Measurements from ENCODE around the gene ADGRG4. TPM values are rescaled to one million over a fixed set of nuclear protein-coding genes. Genes with fewer than 3 reads are reported as not detected.

ADGRG4 gene
- total RNA-seq, 1 donor from 2014 or later: not detected

- DNase-seq (ENCODE audit: low read depth, low spot score): no peak
These were observed 153.0 kb downstream of the ADGRG4 start for GRCh38 chrX:136453771-136454170.

GRCh38 chrX:136456133-136456532 is 155.4 kb downstream of the ADGRG4 start:
- DNase-seq (ENCODE audit: low read depth, low spot score): no peak

- no peak for DNase-seq (ENCODE audit: low read depth, low spot score)
These were observed 156.6 kb downstream of the ADGRG4 start for GRCh38 chrX:136457303-136457917.

- DNase-seq (ENCODE audit: low read depth, low spot score): no peak
These were observed 163.8 kb downstream of the ADGRG4 start for GRCh38 chrX:136464589-136464988.

Other genes starting within 250 kb of the ADGRG4 start
- 96.0 and 96.7 TPM in 2 replicates for gene FHL1, start 153.4 kb upstream of the ADGRG4 start, total RNA-seq
- gene MAP7D3, start 49.6 kb upstream of the ADGRG4 start, total RNA-seq: 12.3 and 17.9 TPM in 2 replicates
- gene BRS3, start 187.0 kb downstream of the ADGRG4 start, total RNA-seq: not detected in 2 replicates
- 31.7 and 40.8 TPM in 2 replicates for gene HTATSF1, start 196.6 kb downstream of the ADGRG4 start, total RNA-seq
- not detected in 2 replicates for gene VGLL1, start 231.3 kb downstream of the ADGRG4 start, total RNA-seq